ENCODE measurements around the gene OR9I1. TPM values are rescaled to one million over a fixed set of nuclear protein-coding genes. Genes with fewer than 3 reads are reported as not detected.

The OR9I1 gene
- total and polyA plus RNA-seq, 5 experiments from 2014 or later: not detected

DNA sequence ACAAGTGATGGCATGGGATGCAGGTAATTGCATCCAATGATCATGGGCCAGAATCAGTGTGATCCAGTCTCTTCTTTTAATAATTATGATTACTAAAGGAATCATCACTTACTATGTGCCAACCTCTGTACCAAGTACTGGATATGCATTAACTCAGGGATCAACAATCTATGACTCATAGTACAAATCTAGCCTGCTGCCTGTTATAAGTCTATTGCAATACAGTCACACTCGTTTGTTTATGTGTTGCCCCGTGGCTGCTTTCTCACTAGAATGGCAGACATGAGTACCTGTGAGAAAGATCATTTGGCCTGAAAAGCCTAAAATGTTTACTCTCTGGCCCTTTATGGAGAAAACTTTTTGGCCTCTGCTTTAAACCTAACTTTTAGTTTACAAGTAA lies 49.5 kb downstream of the OR9I1 start:
- ATAC-seq: no peak
- Mint-ChIP-seq H3K27ac (no peak overlapping the region), H3K27me3 (peaks cover 0 to 4% (median 0%) of the 10 kb centered on the region in 5 donors), H3K4me3 (no peak overlapping the region), H3K9me3 (peaks cover 0 to 5% (median 3%) of the 10 kb centered on the region in 9 donors), H3K36me3 (peaks cover 0 to 4% (median 0%) of the 10 kb centered on the region in 3 donors), H3K4me1 (no peaks in the 10 kb centered on the region)
- POLR2A ChIA-PET: no interaction called here
- no peak for DNase-seq

DNA sequence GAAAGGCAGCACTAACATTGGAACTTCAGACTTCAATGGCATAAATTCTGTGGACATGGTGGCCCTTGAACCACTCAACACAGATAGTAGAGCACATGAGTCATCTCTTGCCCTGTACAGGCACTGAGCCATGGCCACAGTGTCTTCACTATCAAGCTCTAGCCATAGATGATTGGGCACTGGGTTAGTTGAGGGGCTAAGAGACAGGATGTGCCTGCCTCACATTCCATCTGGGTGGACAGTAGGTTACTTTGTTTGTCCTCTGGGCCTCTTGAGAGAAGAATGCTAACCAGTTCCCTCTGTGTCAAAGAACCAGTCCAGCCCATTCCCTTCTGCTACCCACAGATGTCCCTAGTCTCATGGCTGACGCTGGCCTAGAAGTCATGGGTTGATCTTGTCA lies 54.7 kb downstream of the OR9I1 start:
- no peak for ATAC-seq
- no peak overlapping the region for H3K27ac Mint-ChIP-seq
- no peak for DNase-seq
- peaks cover 0 to 5% (median 0%) of the 10 kb centered on the region in 9 donors for H3K9me3 Mint-ChIP-seq
- no peaks in the 10 kb centered on the region for H3K4me1 Mint-ChIP-seq
- peaks cover 0 to 4% (median 0%) of the 10 kb centered on the region in 3 donors for H3K36me3 Mint-ChIP-seq
- H3K27me3 Mint-ChIP-seq: peaks cover 0 to 4% (median 2%) of the 10 kb centered on the region in 5 donors
- H3K4me3 Mint-ChIP-seq: no peak overlapping the region
- POLR2A ChIA-PET: no interaction called here

GRCh38 chr11:58068655-58069054 lies 56.7 kb downstream of the OR9I1 start:
- no peaks in the 10 kb centered on the region for H3K36me3 Mint-ChIP-seq
- no peaks in the 10 kb centered on the region for H3K9me3 Mint-ChIP-seq
- DNase-seq: no peak
- no peak for ATAC-seq
- H3K27me3 Mint-ChIP-seq: peaks cover 0 to 7% (median 1%) of the 10 kb centered on the region in 5 donors
- H3K4me1 Mint-ChIP-seq: peaks cover 0 to 1% (median 0%) of the 10 kb centered on the region in 4 donors
- POLR2A ChIA-PET: no interaction called here
- no peak overlapping the region for H3K4me3 Mint-ChIP-seq
- H3K27ac Mint-ChIP-seq: no peak overlapping the region

DNA sequence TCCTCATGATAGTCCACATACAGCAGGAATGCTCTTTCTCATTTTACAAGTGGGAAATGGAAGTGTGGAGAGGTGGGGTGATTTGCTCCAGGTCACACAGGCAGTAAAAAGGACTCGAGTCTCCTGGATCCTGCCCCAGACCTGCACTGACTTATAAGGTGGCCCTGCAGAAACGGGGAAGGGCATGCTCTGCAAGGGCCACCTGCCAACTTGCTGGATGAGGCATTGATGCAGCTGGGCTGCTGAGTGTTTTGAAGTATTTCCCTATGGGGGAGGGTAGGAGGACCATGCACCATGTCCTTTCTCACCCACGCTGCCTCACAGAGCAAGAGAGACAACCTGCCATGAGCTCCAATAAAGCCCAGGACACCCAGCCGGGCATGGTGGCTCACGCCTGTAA lies 57.6 kb downstream of the OR9I1 start:
- Mint-ChIP-seq H3K27ac (no peak overlapping the region), H3K27me3 (peaks cover 0 to 7% (median 1%) of the 10 kb centered on the region in 5 donors), H3K4me1 (peaks cover 0 to 1% (median 0%) of the 10 kb centered on the region in 4 donors), H3K9me3 (no peaks in the 10 kb centered on the region), H3K4me3 (no peak overlapping the region), H3K36me3 (no peaks in the 10 kb centered on the region)
- ATAC-seq (no peak), DNase-seq (no peak)
- POLR2A ChIA-PET: no interaction called here

Other genes starting within 250 kb of the OR9I1 start
- not detected for gene OR9Q1, start 101.6 kb downstream of the OR9I1 start, total RNA-seq
- gene OR9Q1, start 101.6 kb downstream of the OR9I1 start, polyA plus RNA-seq: not detected
- gene OR6Q1, start 94.6 kb downstream of the OR9I1 start, total RNA-seq: not detected
- not detected for gene OR6Q1, start 94.6 kb downstream of the OR9I1 start, polyA plus RNA-seq
- not detected for gene OR9Q2, start 63.5 kb upstream of the OR9I1 start, total RNA-seq
- gene OR9Q2, start 63.5 kb upstream of the OR9I1 start, polyA plus RNA-seq: not detected
- gene OR1S2, start 78.6 kb upstream of the OR9I1 start, total RNA-seq: not detected
- gene OR1S2, start 78.6 kb upstream of the OR9I1 start, polyA plus RNA-seq: not detected
- gene OR1S1, start 87.2 kb upstream of the OR9I1 start, total RNA-seq: not detected
- not detected for gene OR1S1, start 87.2 kb upstream of the OR9I1 start, polyA plus RNA-seq
- not detected for gene OR10Q1, start 103.4 kb upstream of the OR9I1 start, total RNA-seq
- not detected for gene OR10Q1, start 103.4 kb upstream of the OR9I1 start, polyA plus RNA-seq
- gene OR10W1, start 142.7 kb upstream of the OR9I1 start, total RNA-seq: not detected
- gene OR10W1, start 142.7 kb upstream of the OR9I1 start, polyA plus RNA-seq: under 1 TPM in 1 of 3 donors, not detected in 2; 0.11 TPM
- not detected for gene OR5B17, start 233.5 kb upstream of the OR9I1 start, total RNA-seq
- gene OR5B17, start 233.5 kb upstream of the OR9I1 start, polyA plus RNA-seq: not detected